Stimulated activated CD8-positive, alpha-beta memory T cell treated with anti-CD3 and anti-CD28 coated beads, Interleukin-4, amount 100 ng/mL, for 4 hours (primary cell): ENCODE data around the gene CARS1.
"Not testable (repeated sequence)": the region's sequence is repeated elsewhere in the genome, so short reads cannot be mapped to it uniquely, and the experiment has no call there.

ENCODE experiments used
- DNase-seq, 2 donors: peaks; one replicate each; pipeline ENCODE4 v3.0.0-alpha.2; 2020; ENCODE audit warnings: low read depth in 2 of 2, low spot score in 1 of 2

CARS1 gene

DNA sequence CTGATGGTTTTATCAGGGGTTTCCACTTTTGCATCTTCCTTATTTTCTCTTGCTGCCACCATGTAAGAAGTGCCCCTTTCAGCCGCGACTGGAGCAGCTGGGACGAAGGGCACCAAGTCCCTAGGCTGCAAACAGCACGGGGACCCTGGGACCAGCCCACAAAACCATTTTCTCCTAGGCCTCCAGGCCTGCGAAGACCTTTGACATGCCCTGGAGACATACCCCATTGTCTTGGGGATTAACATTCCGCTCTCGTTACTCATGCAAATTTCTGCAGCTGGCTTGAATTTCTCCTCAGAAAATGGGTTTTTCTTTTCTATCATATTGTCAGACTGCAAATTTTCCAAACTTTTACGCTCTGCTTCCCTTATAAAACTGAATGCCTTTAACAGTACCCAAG, 6.7 kb upstream of the CARS1 start:
- DNase-seq, result not testable (repeated sequence)

DNA sequence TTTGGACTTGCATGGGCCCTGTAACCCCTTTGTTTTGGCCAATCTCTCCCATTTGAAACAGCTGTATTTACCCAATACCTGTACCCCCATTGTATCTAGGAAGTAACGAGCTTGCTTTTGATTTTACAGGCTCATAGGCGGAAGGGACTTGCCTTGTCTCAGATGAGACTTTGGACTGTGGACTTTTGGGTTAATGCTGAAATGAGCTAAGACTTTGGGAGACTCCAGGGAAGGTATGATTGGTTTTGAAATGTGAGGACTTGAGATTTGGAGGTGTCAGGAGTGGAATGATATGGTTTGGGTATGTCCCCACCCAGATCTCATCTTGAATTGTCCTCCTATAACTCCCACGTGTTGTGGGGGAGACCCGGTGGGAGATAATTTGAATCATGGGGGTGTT, 6.2 kb upstream of the CARS1 start:
- not testable (repeated sequence) for DNase-seq

DNA sequence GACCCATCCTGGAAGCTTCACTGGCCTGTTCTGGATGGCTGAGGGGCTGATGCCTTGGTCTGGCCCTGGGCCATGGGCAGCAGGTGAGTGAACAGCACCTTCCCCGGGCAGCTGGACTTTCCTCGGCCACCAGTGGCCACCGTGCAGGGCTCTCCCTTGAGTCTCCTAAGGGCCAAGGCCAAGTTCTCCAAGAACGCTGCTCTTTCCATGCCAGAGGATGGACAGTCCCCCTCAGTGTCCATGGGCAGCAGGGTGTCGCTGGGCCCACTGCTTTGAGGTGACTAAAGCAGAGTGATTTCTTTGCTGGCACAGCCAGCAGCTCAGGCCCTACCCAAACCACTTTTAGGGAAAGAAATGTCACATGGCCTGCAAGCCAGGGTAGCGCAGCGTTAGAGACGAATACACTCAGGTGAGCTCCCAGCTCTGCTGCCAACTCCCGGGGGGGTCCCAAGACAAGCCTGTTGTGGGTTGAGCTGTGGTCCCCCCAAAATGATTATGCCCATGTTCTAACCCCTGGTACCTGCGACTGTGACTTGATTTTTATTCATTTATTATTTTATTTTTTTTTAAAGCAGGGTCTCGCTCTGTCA, 3.3 kb upstream of the CARS1 start:
- no peak for DNase-seq

DNA sequence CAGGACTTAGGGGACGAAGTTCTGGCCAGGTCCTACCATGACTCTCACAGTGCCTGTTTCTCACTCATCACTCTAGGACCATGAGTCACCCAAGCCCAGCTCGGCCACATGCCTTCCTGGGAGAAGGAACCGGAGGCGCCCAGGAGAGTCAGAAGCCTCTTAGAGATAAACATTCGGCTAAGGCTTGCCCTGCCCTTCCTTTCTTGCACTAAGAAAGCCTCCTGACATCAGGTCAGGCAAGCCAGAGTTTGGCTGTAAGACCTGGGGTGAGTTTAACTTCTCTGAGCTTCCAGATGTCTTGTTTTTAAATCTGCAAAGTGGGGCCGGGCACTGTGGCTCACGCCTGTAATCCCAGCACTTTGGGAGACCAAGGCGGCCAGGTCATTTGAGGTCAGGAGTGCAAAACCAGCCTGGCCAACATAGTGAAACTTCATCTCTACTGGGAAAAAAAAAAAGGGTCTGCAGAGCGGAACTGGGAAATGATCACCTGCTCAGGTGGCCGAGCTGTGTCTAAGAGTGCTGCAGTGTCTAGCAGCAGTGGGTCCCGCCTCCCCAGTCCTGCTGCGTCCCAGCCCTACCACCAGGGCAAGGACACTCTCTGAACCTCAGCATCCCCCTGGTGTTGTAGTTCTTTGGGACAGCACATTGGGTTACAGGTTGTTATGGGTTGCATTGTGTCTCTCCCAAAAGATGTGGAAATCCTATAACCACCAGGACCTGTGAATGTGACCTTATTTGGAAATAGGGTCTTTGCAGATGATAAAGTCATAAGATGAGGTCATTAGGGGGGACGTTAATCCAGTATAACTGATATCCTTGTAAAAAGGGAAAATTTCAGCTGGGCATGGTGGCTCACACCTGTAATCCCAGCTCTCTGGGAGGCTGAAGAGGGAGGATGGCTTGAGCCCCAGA, 1.8 kb upstream of the CARS1 start:
- no peak for DNase-seq

DNA sequence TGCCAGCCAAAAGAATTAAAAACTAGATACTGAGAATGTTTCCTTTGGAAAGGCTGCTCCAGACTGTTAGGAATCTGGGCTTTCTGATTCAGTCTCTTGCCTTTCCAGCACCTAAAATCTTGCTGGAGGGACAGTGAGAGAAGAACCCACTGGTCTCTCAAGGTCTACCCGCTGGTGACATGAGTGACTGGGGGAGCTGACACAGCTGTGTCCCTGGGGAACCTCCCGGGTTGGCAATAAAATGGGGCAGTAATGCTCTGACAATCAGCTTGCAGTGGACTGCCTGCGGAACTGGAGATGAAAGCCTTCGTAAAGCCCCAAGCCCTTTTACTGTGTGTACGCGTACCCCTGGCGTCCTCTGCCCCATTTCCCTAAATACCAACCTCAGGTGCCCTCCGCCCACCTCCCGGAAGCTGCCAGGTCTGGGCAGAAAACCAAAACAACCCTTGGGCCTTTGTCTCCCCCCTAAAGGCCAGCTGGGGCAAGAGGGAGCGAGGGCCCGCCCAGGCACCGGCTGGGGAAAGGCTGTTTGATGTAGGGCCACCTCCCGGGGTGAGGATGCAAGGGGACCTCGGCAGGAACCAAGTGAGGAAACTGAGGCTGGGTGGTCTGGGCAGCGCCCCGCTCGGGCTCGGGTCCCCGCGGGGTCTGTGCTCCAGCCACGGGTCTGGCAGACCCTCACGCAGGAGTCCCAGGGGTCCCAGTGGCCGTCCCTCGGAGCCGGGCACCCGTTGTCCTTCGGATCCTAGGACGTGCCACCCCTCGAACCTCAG, 741 bp downstream of the CARS1 start:
- no peak for DNase-seq

DNA sequence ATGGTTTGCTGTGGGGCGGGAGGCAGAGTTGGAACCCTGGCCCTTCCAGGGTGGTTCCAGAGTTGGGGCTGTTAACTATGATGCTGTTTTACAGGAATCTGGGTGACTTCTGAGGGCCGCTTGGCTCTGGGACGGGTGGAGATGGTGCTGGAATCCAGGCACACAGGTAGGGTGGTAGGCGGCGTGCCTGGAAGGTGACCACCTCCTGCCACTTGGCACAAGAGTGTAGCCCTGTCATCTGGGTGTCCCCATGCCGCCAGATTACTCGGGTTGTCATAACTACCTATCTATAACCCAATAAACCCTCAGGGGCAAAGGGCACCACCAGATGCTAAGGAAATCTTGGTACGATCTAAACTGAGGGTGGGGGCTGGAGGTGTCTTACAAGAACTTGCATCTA, 1.3 kb downstream of the CARS1 start:
- DNase-seq, result no peak

DNA sequence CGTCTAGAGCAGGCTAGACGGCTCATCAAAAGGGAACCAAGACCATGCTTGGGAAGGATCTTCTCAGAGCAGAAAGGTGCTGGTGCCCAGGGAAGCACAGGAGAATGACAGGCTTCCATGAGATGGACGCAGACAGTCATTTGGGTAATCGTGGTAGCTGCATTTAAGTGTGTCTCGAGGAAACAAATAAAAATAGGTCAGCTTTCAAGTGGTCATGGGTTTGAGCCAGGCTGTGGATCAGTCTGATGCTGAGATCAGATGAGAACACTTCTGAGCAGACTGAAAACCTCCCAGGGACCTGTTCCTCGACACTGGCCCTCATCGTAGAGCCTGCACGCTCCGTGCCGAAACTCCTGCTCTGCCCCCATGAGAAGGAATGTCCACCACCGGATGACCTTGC, 4.7 kb downstream of the CARS1 start:
- no peak for DNase-seq

DNA sequence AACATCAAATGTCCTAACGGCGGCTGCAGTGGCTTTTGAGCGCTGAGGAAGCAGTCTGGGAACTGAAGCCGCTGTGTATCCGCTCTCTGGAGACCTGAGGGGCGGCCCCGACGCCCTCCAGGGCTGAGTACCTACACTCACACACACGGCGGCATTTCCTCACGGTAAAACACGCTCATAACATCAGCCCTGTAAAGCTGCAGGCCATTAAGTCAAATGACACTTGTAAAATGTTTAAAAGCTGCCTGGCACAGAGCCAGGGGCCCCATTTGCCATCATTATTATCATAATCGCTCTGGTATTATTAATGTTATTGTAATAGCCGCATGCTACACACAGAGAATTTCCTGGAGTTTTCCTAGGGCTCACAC, 5.1 kb downstream of the CARS1 start:
- DNase-seq, result no peak

DNA sequence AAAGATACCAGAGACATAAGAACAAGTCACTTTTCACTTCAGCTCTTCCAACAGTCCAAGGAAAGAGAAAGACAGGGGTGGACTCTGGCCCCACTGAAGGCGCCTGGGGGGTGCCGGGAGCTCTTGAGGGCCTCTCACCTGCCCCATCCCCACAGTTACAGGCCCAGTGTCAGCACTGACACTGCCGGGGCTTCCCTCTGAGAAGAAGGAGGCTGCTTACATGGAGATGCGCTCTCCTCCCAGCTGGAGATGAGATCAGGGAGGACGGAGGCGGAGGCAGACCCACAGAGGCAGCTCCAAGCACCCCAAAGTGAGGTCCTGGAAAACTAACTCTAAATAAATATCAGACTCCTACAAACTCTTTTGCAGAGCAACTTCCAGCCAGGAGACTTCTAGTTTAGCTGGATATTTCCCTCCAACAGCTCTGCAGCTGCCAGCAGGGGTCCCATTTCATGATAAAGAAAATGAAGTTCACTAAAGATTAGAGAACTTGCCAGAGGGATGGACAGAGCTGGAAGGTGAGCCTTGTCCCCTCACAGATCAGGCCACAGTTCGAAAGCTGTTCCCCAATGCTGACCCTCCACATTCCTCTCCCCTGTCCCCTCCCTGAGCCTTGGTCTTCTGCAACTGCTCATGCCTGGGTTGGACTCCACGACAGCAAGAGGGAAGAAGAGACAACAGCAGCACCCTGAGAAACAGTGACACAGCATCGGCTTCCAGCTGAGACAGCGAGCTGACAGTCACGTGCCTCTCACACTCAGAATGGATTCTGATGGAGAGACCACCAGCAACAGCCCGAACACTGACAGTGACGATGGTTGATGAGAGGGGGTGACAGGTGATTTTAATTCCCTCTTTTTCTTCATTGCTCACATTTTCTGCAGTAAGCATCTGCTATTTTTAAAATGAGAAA, 5.8 kb downstream of the CARS1 start:
- DNase-seq, result no peak

DNA sequence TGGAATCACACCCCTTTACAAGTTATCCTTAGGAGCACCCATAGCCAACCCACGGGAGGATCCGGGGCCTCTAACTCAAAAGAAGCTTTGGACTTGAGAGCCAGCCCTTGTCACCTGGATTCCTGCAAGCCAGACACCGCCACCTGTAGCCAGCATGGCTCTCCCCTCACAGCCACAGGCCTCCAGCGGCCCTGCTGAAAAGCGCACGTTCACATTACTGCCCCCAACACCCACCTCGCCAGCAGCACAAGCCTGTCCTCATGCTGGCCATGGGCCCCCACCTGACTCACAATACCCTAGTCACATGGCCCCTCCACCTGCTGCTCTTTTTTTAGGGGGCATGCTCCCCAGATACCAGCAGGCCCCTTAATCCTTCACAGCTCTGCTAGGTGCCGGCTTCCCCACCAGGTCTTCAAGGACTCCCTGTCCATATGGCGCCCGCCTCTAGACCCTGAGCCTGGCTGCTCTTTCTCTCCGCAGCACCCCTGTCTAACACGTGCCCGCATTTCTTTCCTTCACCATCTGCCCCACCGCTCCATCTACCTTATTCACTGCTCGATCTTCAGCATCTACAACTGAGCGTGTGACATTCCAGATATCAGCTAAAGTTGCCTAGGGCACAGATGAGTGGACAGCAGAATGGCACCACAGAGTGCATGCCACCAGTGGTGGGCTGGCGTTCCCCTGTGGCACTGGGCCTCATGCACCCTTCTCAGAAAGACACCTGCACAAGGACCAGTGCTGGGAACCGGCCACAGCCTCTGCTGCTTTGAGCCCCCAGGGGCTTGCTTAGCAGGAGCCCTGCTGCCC, 6.6 kb downstream of the CARS1 start:
- no peak for DNase-seq

DNA sequence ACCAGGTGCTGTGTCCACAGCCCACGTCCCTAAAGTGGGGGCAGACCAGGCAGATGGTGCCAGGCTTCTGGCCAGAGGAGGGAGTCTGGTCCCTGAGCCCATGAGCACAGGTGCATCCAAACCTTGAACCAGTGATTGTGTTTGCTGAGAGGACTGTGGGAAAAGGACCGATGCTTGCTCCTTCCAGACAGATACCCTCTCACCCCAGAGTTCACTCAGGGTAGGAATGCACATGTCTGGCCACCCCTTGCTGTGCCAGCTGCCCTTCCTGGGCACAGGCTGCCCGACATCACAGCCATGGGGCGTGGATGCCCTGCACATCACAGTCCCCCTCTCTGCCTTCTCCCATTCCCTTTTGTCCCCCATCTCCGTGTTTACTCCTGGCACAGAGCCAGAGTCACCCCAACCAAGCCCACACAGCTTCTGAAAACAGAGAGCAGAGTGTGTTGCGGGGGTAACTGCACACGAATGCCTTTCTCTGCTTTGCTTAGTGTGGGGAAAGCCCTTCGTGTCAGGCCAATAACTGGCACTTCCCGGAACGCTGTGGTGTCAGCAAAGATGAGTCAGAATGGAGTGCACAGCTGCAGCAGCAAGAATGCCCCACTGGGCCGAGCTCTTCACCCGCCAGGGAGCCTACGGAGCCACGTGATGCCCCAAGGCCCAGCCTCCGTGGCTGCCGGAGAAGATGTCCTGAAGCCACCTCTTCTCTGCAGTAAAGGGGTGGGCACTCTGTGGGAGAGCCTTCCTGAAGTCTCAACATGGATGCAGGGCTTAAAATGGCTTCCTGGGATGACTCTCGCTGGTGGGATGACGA, 7.6 kb downstream of the CARS1 start:
- peak; percentile 20 to 50 for DNase-seq

DNA sequence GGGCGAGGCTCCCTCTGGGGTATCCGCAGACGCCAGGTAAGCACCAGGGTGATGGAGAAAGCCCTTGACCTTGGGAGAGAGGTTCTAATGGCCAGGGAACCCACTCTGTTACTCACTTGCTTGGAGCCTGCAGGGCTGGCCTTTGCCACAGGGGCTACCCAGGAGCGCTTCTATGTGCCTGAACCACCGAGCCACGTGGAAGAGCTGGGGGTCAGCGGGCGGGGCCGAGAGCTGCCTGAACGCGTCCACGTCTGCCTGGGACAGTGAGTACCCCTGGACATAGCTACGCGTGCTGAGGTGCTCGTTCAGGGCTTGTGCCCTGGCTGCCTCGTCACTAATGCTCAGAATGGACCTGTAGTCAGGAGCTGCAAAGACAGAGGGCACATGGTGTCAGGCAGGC, 9.6 kb downstream of the CARS1 start:
- DNase-seq, result no peak

DNA sequence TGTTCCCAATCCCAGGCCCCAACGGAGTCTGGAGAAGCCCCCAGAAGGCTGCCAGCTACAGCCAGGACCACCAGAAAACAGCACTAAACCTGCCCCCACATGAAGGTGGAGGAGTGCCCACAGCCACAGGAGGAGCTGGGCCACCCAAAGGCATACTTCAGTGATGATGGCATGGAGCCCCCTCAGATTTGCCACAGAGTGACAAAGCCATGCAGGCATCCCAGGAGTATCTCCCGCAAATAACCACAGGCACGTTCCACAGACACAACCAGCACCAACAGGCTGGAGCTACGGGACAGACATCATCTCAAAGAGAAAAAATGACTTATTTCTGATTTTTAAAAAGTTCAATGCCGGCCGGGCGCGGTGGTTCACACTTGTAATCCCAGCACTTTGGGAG, 10.6 kb downstream of the CARS1 start:
- no peak for DNase-seq

DNA sequence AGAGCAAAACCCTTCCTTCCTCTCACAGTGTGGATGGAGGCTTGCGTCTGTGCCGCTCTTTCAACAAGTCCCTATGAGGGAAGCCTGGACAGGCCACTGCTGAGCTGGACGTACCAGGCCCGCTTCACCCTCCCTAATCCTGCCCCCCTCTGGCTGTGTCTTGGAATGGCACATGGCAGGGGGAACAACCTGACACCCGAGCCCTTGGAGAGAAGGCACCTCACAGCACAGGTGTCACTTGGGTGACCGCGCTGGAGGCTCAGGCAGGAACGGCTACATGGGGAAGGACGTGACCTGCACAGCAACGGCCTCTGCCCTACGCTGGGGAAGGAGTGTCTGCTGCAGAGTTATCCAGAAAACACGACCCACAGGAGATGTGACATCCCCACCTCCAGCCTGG, 11.0 kb downstream of the CARS1 start:
- no peak for DNase-seq

DNA sequence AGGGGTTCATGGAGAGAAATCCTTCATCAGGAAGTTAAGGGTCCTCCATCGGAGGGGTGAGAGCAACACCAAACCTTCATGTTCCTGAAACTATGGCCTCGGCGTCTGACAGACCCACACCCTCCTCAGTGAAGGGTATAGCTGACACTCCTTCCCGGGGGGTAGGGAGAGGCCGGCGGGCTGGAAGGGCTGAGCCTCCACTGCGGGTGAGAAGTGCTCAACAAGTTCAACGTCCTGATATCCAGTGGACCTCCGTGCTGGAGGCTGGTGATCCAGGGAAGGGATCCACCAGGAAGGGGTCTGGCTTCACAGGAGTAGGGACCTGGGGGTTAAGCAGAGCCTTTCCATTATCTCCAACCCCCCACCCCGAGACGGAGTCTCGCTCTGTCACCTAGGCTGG, 12.3 kb downstream of the CARS1 start:
- no peak for DNase-seq

DNA sequence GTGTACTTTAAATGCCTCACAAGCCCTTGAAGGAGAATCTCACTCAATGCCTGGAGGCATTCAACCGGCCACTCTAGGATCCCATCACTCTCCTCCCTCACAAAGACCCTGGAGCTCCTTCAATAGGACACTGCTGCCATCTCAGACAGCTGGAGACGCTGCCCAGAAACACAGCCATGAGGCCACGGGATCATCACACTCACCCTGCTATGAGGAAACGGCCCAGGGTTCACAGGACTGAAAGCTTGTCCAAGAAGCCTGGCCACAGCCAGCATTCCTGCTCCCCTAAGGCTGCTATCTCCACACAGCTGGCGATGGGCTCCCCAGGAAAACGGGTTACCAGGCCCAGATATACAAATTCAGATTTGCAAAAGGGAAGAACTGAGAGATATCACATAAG, 13.2 kb downstream of the CARS1 start:
- no peak for DNase-seq

DNA sequence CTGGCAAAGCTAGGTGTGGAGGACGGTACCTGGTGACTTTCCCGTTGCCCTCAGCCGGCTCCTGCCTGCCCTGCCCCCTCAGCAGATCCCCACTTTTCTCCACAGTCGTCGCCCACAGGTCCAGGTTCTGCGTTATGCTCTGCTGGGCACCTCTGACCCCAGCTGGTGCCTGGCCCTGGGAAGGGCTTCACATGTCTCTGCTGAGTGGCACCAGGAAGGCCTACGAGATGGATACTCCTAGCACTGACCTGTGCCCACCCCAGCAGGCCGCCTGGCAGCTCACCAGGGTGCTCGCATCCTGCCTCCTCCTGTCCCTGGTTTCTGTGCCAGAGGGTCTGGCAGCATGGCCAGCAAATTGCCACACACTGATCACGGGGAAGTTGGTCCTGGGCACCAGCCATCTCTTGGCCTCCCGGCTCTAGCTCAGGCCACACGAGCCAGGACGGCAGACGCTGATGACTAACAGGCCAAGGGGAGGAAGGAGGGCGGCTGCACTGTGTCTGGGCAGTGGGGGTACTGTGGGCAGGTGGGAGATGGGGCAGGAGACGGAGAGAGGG, 13.8 kb downstream of the CARS1 start:
- no peak for DNase-seq

DNA sequence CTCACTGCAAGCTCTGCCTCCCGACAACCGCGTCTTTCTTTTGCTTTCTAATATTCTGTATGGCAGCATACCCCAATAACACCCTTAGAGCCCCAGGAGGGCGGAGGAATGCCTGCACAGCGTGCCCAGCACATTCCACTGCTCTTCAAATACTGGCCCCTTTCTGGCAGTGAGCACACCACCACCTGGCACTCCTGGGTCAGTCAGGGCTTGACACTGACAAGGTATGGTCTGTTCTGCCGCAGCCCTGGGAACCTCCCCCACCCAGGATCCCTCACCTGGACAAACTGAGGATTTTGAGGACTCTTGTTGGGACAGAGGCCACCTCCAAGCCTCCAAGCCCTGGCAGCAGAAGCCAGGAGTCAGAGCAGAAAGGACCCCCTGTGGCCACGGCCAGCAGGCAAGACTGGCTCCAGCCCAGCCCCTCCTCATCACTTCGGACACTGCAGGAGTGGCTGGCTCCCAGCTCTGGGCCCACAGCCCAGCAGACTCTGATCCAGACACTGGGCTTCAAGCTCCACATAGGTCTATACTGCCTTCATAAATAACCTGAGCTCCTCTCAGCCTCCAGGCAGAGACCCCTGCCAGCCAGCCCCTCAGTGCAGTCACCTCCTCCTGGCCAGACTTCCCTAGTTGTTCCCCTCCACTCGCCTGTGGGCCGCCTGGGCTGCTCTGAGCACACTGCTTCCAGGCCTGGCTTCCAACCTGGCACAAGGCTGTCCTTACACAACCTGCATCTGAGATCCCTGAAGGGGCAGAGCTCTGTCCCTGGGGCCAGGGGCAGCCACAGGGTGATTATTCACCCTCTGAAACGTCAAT, 14.5 kb downstream of the CARS1 start:
- no peak for DNase-seq
